OCI-LY7 (cell line): ENCODE results near the gene COPE.

Experiments used
- CTCF ChIP-seq: fragments of 200-600 bp; sonication (generic); conservative IDR thresholded peaks from 2 replicates; pipeline ENCODE4 v1.5.1; 2014; ENCODE audit warnings: mild to moderate bottlenecking, antibody characterized with exemption, low read length, moderate library complexity, mixed read lengths
- EZH2phosphoT487 ChIP-seq: fragments of 200-600 bp; sonication (generic); IDR thresholded peaks from 2 replicates; pipeline ENCODE4 v1.6.1; 2018; ENCODE audit warnings: low read depth, borderline replicate concordance, mild to moderate bottlenecking, mixed run types, antibody characterized with exemption, low read length, moderate library complexity, mixed read lengths

GRCh38 chr19:18905058-18905456 is 14.1 kb downstream of the COPE start:
- TF ChIP-seq CTCF, result no peak
- no peak for TF ChIP-seq EZH2phosphoT487
